Stimulated activated CD8-positive, alpha-beta memory T cell treated with anti-CD3 and anti-CD28 coated beads, Interleukin-7, amount 100 ng/mL, for 1 hour (primary cell): Measurements from ENCODE around the gene RAD51AP2.

Experiments
- DNase-seq, 2 donors: peaks; one replicate each; pipeline ENCODE4 v3.0.0-alpha.2; 2020; ENCODE audit warnings: low read depth in 2 of 2

RAD51AP2 gene

GRCh38 chr2:17470855-17471641 lies 47.2 kb downstream of the RAD51AP2 start:
- DNase-seq = no peak

GRCh38 chr2:17461087-17461475 lies 57.2 kb downstream of the RAD51AP2 start:
- DNase-seq = no peak
